Activated gamma-delta T cell (primary cell): ENCODE results near the gene NFE2L1.
A peak's percentile ranks its signal among the peaks of the same experiment; 100 is the strongest.
"Not testable (repeated sequence)": the region's sequence is repeated elsewhere in the genome, so short reads cannot be mapped to it uniquely, and the experiment has no call there.

ENCODE experiments used
- DNase-seq: peaks from one replicate; lab custom pipeline; 2025; lab: John Stamatoyannopoulos, UW
- total RNA-seq, 2 donors: gene quantifications; one replicate each; lab custom pipeline; 2026; lab: John Stamatoyannopoulos, UW

NFE2L1 gene, protein sequence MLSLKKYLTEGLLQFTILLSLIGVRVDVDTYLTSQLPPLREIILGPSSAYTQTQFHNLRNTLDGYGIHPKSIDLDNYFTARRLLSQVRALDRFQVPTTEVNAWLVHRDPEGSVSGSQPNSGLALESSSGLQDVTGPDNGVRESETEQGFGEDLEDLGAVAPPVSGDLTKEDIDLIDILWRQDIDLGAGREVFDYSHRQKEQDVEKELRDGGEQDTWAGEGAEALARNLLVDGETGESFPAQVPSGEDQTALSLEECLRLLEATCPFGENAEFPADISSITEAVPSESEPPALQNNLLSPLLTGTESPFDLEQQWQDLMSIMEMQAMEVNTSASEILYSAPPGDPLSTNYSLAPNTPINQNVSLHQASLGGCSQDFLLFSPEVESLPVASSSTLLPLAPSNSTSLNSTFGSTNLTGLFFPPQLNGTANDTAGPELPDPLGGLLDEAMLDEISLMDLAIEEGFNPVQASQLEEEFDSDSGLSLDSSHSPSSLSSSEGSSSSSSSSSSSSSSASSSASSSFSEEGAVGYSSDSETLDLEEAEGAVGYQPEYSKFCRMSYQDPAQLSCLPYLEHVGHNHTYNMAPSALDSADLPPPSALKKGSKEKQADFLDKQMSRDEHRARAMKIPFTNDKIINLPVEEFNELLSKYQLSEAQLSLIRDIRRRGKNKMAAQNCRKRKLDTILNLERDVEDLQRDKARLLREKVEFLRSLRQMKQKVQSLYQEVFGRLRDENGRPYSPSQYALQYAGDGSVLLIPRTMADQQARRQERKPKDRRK
- 91.5 to 124 reads per million in 2 donors for total RNA-seq

- DNase-seq = peak; percentile 92
Measured at GRCh38 chr17:48047741-48048383, at the start of gene NFE2L1. Gene NFE2L1 (plus strand): TSS chr17:48048359. CDS start chr17:48051119, 2,760 bp downstream.

- DNase-seq = no peak
Measured at GRCh38 chr17:47999582-47999981, 48.6 kb upstream of the NFE2L1 start.

DNA sequence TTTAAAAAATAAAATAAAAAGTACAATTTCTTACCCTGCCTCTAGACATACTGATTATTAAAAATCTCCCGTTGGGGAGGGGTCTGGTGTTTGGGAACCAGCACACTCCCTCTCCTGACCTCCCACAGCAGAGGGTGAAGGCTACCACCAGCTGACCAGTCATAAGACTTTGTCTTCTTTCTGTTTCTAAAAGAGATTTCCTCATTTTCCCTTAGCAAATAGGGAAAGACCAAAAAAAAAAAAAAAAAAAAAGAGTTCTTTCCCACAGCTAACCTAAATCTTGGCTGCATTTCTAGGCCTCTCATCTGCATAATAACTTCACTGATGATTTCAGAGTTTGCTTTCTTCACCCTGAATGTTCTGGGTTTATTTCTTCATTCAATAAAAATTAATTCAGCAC, 47.0 kb upstream of the NFE2L1 start:
- DNase-seq = no peak

GRCh38 chr17:48001657-48002056, 46.5 kb upstream of the NFE2L1 start:
- DNase-seq = not testable (repeated sequence)

DNA sequence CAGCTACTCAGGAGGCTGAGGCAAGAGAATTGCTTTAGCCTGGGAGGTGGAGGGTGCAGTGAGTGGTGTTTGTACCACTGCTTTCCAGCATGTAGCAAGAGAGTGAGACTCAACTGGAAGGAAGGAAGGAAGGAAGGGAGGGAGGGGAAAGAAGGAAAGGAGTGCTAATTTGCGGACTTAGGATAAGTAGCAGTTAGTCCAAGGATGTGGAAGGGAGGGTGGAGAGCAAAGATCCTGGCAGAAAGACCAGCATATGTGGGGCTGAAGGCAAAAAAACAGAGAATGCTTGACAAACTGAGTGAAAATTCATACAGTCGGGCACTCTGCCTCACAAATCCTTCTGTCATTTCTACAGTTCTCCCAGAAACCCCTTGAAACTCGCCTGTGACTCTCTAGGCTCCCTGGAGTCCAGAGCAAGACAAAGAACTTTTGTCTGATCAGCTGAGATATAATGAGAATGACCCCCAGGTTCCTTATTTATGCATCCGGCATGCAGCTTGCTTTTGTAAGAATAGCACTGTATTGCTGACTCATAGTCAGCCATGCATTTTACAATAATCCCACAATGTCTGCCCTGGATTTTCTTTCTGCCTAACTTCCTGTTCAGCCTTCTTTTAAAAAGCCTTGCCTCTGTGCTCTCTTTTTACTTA, 45.8 kb upstream of the NFE2L1 start:
- no peak for DNase-seq

DNA sequence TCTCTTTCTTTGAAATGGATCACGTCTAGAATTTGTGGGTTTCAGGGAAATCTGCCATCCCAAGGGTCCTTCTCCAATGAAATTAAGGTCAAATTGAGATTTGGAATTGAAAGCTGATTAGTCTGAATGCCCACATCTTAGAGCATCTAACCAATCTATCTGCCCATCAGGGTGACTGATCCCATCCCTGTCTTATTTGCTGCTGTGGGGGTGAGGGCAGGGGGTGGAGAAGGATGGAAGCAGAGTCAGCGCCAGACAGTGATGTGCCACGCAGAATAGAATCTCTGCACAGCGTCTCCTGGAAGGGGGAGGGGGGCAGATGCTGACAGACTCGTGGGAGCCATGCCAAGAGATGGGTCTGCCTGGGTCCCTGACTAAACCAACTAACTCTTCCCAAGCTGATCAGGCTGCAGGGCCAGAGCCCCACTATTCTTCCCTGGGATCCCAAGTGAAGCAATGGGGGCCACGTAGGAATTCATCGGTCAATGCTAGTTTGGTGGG, 45.2 kb upstream of the NFE2L1 start:
- no peak for DNase-seq

DNA sequence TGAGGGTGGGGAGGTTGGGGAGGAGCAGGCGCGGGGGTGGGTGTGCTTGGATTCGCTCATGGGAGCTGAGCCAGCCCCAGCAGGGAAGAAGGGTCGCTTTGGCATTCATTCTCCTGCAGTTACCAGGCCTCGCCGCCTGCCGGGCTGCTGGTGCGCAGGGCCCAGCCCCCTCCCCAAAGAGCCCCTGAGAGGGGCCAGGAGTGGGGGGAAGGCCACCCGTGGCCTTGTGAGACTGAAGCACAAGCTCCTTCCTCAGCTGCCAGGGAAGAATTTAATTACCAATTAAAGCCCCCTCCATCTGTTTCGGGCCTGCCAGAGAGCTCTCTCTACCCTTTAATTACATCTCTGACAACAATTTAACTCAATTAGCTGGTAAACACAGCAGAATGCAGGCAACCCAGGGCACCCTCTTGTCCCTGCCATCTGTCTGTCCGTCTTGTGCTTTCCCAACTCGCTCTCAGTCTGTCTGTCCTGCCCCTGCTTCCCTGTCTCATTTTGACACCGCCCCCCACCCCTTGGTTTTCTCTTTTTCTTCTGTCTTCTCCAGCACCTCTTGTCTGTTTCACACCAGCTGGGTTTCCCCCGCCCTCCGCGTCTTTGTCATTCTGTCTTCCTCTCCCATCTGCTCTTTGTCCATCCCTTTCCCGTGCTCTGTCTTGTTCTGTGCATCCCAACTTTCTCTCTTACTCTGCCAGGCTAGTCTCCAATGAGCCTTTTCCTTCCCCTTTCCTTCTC, 44.6 kb upstream of the NFE2L1 start:
- no peak for DNase-seq

DNA sequence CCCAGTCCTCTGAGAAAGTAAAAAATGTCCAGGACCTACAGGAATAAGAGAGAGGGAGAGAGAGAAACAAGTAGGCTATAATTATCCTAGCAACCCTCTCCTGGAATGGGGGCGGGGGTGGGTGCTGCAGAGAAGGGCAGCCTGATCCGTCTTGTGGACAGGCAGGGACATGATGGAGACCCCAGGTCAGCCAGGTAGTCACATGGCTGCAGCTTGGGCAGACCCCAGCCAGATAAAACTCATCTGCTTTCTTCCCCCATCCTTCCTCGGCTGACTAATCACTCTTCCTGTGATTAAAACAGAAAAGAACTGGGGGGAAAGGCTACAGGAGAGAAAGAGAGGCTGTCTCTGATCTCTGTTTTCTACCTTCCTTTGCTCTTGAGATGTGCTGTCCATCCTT, 43.2 kb upstream of the NFE2L1 start:
- DNase-seq = no peak

- no peak for DNase-seq
Measured at GRCh38 chr17:48006936-48007709, 41.0 kb upstream of the NFE2L1 start.

GRCh38 chr17:48010193-48010592, 38.0 kb upstream of the NFE2L1 start:
- DNase-seq = no peak

DNA sequence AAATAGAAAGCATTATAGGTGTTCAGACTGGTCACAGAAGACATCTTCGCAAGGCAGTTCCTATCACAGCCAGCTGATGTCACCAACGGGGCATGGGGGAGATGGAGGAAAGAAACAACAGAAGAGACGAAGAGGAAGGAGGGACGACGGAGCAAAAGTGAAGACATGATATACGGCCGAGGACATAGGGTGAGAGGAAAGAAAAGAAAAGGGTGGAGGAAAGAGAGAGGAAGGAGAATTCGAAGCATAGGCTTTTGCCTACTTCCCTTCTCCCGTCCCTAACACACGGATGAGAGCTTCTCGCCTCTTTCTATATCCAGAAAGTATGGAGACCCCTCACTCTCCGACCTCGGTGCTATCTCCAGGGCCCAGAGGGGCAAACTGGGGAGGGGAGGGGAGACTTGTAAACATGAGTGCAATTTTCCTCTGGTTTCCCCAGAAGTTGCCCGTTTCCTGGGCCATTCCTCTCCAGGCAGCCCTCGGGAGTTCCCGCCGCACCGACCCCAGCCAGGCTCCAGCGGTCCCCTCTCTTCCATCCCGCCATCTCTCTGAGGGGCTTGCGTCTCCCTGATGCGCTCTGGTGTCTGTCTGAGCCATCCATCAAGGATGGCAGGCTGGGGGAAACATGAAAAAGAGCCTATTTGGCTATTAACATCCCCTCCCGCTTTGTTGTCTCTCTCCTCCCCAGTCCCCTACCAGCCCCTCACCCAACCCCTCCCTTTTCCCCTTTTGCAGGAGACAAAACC, 36.6 kb upstream of the NFE2L1 start:
- DNase-seq = no peak

DNA sequence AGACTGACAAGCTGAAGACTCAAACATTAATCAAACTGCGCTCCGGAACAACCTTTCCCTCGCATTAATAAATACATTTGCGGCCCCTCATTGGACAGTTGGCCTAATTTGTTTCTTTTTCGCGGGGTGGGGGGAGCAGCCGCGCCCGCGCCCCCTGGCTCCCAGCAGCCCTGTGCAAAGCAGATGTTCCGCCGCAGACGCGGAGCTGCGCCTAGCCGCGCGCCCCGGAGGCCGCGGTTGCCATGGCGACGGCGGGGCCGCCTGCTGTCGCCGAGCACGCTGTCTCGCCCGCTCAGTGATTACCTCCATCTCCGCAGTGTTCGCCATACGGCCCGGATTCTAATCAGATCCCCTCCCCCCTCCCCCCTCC, 36.0 kb upstream of the NFE2L1 start:
- peak; percentile 46 for DNase-seq

GRCh38 chr17:48012654-48013053, 35.5 kb upstream of the NFE2L1 start:
- DNase-seq = no peak

GRCh38 chr17:48013876-48014594, 34.1 kb upstream of the NFE2L1 start:
- no peak for DNase-seq

- DNase-seq = no peak
Measured at GRCh38 chr17:48014595-48015111, 33.5 kb upstream of the NFE2L1 start.

DNA sequence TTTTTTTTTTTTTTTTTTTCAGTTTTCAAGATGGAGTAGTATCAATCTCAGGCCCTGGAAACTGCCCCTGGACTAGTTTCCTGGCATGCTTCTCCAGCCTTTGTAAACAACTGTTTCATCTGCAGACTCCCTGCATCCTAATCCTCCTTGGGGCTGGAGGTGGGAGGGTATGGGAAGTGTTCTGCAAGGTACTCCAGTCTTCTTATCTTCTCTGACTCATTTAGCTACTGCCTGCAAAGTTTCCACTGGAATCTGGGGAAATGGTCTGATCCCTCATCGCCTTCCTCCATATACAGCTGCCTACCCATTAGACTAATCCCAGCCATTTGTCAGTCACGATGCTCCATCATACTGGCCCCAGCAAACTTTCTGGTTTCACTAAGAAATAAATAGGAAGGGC, 32.0 kb upstream of the NFE2L1 start:
- no peak for DNase-seq

DNA sequence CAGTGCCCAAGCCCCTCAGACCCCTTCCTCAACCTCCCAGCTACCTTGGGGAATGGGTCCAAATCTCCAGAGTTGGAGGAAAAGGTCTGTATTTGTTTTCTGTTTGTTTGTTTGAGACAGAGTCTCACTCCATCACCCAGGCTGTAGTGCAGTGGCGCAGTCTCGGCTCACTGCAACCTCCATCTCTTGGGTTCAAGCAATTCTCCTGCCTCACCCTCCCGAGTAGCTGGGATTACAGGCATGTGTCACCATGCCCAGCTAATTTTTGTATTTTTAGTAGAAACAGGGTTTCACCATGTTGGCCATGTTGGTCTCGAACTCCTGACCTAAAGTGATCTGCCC, 30.4 kb upstream of the NFE2L1 start:
- not testable (repeated sequence) for DNase-seq

DNA sequence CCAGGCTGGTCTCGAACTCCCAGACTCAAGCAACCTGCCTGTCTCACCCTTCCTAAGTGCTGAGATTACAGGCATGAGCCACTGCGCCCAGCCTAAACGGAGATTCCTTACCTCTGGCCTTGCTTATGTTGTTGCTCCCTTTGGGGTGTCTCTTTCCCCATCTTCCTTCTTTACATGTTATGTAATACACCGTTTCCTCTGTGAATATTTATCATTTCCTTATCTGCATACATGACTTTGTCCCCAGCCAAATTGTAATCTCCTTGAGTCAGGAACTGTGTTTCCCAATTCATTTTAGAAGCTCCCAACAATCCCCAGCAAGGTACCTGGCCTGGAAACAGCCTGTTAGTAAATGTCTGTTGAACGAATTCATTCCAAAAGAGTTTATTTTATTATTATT, 26.2 kb upstream of the NFE2L1 start:
- no peak for DNase-seq

DNA sequence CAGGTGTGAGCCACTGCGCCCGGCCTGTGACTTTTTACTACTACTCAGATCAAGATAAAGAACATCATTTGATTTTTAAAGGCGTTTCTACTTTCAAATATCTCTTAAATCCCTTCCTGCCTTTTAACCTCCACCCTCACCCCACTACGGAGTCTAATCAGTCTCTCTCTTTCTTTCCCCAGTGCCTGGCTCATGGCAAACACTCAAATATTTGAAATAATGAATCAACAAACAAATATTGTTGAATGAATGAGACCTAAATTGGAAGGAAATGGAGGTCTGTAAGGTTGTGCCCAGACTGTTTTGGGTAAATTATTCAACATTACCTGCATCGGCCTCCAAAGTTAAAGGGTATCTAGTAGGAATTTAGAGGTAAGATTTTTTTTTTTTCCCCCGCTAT, 25.3 kb upstream of the NFE2L1 start:
- DNase-seq = no peak
